Medulla oblongata (tissue), 1 donor: ENCODE data around the gene H3-3A.
A peak's percentile ranks its signal among the peaks of the same experiment; 100 is the strongest.

Source experiments
- DNase-seq: peaks from one replicate; pipeline ENCODE4 v3.0.0-alpha.2; 2015; ENCODE audit errors: extremely low spot score

Gene H3-3A

GRCh38 chr1:226054519-226055327 is 7.8 kb upstream of the H3-3A start:
- no peak for DNase-seq

- DNase-seq: no peak
Measured at GRCh38 chr1:226059709-226060108, 2.8 kb upstream of the H3-3A start.

GRCh38 chr1:226060427-226060826 is 2.1 kb upstream of the H3-3A start:
- no peak for DNase-seq

DNA sequence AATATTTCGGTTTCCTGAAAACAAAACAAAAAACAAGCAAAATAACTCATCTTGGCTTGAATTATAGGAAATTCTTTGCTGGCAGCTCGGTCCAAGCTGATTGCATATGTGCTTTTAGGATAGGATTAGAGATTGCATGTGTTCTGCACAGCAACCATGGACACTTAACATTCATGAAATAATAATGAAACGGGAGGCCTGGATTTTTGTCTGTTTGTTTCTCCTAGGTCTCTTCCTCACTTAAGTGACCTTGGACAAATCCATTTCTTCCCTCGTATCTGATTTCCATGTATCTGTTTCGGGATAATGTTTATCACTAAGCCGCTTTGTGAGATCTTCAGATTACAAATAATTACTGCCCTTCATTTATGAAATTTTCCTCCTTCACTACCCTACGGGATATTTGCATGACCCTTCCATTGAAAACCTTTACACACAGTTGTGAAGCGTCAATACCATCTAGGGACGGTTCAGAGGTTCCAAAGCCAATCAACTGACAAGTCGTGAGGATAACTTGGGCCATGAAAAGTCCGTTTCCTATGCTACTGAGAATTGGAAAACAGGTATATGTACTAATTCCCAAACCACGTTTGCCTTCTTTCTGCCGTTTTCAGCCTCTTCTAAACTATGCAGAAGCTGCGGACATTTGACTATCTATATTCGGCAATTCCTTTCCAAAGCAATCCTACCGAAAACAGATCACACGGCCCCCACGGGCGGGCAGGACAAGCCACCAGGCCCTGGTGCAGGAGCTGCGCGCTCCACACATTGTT is 1.3 kb upstream of the H3-3A start:
- DNase-seq: peak; percentile 52

DNA sequence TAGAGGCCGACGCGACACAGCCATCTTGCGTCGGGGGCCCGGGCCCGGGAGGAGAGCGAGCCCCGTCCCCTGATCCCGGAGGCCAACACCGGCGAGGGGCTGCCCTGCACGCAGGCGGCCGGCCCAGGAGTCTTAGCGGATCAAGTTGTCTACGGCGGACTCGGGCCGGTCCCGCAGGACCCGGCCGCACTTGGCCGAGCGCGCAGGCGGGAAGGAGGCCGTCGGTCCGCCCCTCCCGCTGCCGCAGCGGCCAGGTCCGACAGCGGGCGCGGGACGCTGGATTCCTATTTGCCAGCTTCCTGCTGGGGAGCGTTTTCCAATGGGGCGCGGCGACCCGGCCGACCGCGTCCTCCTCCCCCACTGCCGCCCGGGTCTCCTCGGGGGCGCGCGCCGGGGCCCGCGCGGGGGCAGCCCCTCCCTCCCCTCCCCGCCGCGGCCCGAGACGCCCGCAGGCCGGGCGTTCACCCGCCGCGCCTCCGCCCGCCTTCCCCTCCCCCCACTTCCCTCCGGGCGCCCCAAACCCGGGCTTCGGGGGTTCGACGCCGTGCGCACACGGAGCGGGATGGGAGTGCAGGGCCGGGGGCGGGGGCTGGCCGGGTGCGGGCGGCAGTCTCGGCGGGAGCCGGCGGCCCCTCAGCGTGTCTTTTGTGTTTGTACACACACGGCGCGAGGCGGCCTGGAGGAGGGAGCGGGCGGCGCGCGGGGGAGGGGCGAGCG is 517 bp upstream of the H3-3A start:
- DNase-seq: peak; percentile 78

- DNase-seq: peak; percentile 70
Measured at GRCh38 chr1:226063224-226063976, 884 bp downstream of the H3-3A start.

DNA sequence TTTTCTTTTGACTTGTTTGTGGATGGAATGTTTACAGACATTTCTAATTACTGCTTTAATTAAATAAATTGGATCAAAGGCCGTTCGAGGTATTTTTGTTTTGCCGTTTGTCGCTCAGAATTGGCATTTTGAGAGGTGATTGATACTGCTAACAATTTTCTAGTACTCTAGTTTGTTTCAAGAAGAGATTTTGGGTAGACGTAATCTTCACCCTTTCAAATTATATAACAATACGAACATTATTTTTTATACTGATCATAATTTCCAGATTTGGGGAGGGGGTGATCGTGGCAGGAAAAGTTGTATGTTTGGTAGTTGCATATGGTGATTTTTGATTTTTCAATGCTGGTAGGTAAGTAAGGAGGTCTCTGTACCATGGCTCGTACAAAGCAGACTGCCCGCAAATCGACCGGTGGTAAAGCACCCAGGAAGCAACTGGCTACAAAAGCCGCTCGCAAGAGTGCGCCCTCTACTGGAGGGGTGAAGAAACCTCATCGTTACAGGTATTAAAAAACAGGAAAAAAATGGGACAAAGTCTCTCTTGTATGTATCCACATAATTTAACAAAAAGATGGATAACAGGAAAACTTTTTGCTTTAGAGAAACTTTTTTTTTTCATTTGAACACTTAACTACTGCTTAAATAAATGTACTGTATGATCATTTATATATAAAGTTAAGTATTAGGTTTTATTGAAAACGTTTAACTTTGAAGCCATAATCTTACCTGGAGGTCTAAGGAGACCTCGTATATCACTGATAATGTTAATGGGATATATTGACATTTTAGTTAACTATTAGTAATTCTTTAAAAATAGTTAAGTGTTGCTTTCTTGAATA is 1.7 kb downstream of the H3-3A start:
- peak; percentile 27 for DNase-seq

DNA sequence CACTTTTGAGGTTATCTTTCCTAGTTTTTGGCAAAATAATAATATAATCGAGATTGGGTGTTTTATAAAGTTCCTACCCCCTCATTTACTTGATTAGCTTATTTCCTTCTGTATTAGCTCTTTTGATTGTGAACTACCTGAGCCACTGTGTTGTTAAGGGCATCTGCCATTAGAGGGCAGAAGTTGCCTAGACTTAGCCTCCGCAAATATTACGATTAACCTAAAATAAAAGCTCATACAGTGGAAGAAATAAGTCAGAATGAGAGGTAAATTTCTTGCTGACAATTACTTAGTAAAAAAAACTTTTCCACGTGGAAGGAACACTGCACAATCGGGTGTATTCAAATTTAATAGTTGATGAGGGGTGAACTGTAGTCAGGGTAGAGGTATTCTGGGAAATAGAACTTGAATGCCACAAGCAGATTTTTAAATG is 2.3 kb downstream of the H3-3A start:
- peak; percentile 80 for DNase-seq

GRCh38 chr1:226066415-226067078 is 4.0 kb downstream of the H3-3A start:
- DNase-seq: no peak

GRCh38 chr1:226069811-226070489 is 7.4 kb downstream of the H3-3A start:
- no peak for DNase-seq

GRCh38 chr1:226072347-226072746 is 9.8 kb downstream of the H3-3A start:
- no peak for DNase-seq

DNA sequence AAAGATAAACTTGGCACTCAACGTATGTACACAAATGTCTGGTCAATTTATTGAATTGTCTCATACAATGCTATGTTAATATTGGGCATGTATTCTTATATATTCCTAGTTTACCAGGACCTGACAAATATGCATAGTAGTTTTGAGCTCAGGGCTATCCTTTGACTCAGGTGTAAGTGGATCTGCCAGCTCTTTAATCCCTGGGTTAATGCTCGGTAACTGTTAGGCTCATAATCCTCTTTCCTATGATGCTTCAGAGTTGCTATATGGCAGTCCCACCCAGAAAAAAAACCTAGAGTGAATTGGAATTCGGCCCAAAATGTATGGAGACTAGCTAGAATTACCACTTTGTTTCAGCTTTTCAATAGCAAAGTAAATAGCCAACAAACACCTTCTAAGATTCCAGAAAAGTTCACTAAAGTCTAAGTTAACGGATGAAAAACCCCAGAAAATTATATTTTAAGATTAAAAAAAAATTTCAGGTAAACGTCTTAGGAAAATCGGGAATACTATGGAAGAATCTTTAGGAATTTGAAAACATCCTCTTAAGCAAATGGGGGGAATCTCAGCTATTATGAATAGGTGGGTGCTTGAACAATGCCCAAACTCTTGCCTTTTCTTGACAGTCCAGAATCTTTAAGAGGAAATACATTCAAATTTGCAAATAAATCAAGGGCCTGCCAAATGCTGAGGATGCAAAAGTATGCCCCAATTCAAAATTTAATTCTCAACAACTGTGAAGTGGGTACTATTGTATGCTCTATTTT is 10.9 kb downstream of the H3-3A start:
- DNase-seq: no peak

GRCh38 chr1:226074046-226074445 is 11.5 kb downstream of the H3-3A start:
- DNase-seq: no peak

GRCh38 chr1:226076378-226076777 is 13.9 kb downstream of the H3-3A start:
- DNase-seq: no peak

- DNase-seq: no peak
Measured at GRCh38 chr1:226078374-226078773, 15.9 kb downstream of the H3-3A start.

DNA sequence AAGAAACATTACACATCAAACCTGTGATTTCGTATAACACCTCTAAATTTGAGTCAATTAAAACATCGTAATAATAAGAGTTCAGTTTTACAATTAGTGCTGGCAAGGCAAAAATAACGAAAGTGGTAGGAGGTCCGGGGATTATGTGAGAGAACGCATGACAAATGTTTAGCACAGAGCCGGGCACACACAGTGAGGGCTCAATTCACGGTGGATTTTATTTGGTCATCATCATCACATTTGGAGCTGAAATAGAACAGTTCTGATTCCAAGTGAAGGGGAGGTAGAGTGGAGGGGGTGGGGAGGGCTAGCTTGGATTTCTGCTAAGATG is 20.0 kb downstream of the H3-3A start:
- no peak for DNase-seq

- no peak for DNase-seq
Measured at GRCh38 chr1:226082959-226083301, 20.4 kb downstream of the H3-3A start.

DNA sequence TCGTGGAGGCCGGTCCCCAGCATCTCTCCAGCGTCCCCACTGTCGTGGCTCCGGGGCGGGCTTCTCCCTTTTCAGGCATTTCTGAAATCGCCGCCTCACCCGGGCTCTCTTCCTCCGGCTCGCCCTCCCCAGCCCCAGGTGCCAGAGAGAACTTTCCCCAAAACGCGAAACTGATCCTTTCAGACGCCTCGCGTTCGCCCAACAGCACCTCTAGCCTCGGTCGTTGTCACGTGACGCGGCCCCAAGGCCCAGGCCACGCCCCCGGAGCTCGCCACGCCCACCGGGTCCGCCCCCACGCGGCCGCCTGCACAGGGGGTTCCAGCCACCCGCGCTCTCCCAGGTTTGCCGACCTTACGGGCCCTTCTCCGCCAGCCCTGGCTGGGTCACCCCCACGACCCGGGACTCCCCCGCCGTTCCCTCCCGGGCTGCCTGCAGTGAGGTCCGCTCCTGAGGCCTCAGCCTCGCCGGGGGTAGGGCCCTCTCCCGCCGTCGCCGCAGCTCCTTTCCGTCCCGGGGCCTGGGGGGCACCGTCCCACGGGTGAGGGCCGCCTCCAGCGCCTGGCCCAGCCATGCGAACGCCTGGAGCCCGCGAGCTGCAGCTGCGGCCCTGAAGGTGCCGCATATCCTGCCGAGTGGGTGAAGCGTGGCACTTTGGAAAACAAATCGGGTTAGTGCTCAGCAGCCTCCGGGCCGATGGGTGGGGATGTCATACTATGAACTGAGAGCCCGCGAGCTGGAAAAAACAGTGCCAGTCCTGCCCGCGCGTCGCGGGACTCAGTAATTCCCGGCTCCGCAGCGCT is 21.0 kb downstream of the H3-3A start:
- peak; percentile 92 for DNase-seq
